Common myeloid progenitor, CD34-positive (primary cell): Measurements from ENCODE around the gene KPNA4.
"Not testable (repeated sequence)": the region's sequence is repeated elsewhere in the genome, so short reads cannot be mapped to it uniquely, and the experiment has no call there.

Experiments
- CTCF ChIA-PET: fragments of 350-600 bp; sonication (Branson Sonifier 250); formaldehyde crosslinking; loops from one replicate; lab custom pipeline; 2021; ENCODE audit warnings: antibody characterized with exemption; lab: Charles Lee
- POLR2A ChIA-PET: fragments of 350-600 bp; sonication (Branson Sonifier 250); formaldehyde crosslinking; loops from one replicate; lab custom pipeline; 2021; ENCODE audit warnings: antibody characterized with exemption; lab: Charles Lee
- DNase-seq, 3 donors: peaks; one replicate each; pipeline versions ENCODE4 v3.0.0 to v3.0.0-alpha.2; 2013
- H3K27ac ChIP-seq, 2 experiments: 1 replicate in 1 of 2; 2 replicates in 1 of 2; pipeline ENCODE4 v1.7.0; 2013; ENCODE audit warnings: inconsistent platforms in 2 of 2, low read length in 2 of 2, mild to moderate bottlenecking in 2 of 2, low read depth in 1 of 2, moderate library complexity in 1 of 2; ENCODE audit not compliant: severe bottlenecking in 2 of 2, insufficient read depth in 1 of 2, poor library complexity in 1 of 2
- H3K27me3 ChIP-seq, 5 experiments: replicated peaks in 2 of 5; 1 replicate in 3 of 5; 2 replicates in 2 of 5; pipeline versions ENCODE4 v1.6.1 to v1.7.0; 2013; ENCODE audit warnings: low read length in 4 of 5, mild to moderate bottlenecking in 2 of 5, moderate library complexity in 2 of 5, inconsistent platforms in 1 of 5; ENCODE audit not compliant: insufficient read depth in 5 of 5, control insufficient read depth in 4 of 5
- H3K36me3 ChIP-seq, 4 experiments: 1 replicate in 2 of 4; 2 replicates in 2 of 4; pipeline versions ENCODE4 v1.6.1 to v1.7.0; 2013; ENCODE audit warnings: low read length in 3 of 4, control low read depth in 1 of 4, mild to moderate bottlenecking in 1 of 4; ENCODE audit not compliant: control insufficient read depth in 4 of 4, insufficient read depth in 4 of 4
- H3K4me1 ChIP-seq, 4 experiments: 1 replicate in 3 of 4; 2 replicates in 1 of 4; pipeline versions ENCODE4 v1.6.1 to v1.7.1; 2013; ENCODE audit warnings: low read length in 3 of 4, mild to moderate bottlenecking in 3 of 4, control low read depth in 1 of 4, inconsistent platforms in 1 of 4, moderate library complexity in 1 of 4; ENCODE audit not compliant: control insufficient read depth in 4 of 4, insufficient read depth in 4 of 4; ENCODE audit errors: control extremely low read depth in 1 of 4
- H3K4me3 ChIP-seq, 7 experiments: 1 replicate in 4 of 7; 2 replicates in 3 of 7; pipeline versions ENCODE4 v1.5.1 to v1.7.0; 2013; ENCODE audit warnings: mild to moderate bottlenecking in 7 of 7, low read length in 6 of 7, moderate library complexity in 6 of 7, inconsistent platforms in 2 of 7, low read depth in 2 of 7, control low read depth in 1 of 7; ENCODE audit not compliant: insufficient read depth in 4 of 7, control insufficient read depth in 1 of 7; ENCODE audit errors: extremely low read depth in 1 of 7
- H3K9me3 ChIP-seq, 5 experiments: 1 replicate in 4 of 5; 2 replicates in 1 of 5; pipeline versions ENCODE4 v1.6.1 to v1.7.1; 2013; ENCODE audit warnings: low read length in 4 of 5, mild to moderate bottlenecking in 2 of 5, inconsistent platforms in 1 of 5, low read depth in 1 of 5, moderate library complexity in 1 of 5; ENCODE audit not compliant: control insufficient read depth in 4 of 5, insufficient read depth in 2 of 5; ENCODE audit errors: control extremely low read depth in 1 of 5
- WGBS: methylation state at CpG from one replicate; pipeline ENCODE4 v1.1.5; 2013; ENCODE audit not compliant: insufficient coverage; 5-methylcytosine and 5-hydroxymethylcytosine counted together

Gene KPNA4

GRCh38 chr3:160605315-160605714, 39.9 kb upstream of the KPNA4 start:
- Histone ChIP-seq H3K4me3 (no peak overlapping the region), H3K36me3 (no peaks in the 10 kb centered on the region), H3K27ac (no peak overlapping the region), H3K9me3 (no peaks in the 10 kb centered on the region), H3K27me3 (no peaks in the 10 kb centered on the region), H3K4me1 (no peaks in the 10 kb centered on the region)
- ChIA-PET CTCF (no interaction called here), POLR2A (no interaction called here)
- DNase-seq: no peak

GRCh38 chr3:160603845-160604244, 38.5 kb upstream of the KPNA4 start:
- H3K27me3 ChIP-seq, H3K4me3 ChIP-seq, H3K9me3 ChIP-seq, H3K4me1 ChIP-seq, POLR2A ChIA-PET, DNase-seq, H3K27ac ChIP-seq, H3K36me3 ChIP-seq: not testable (repeated sequence)
- CTCF ChIA-PET: interaction anchor here (0.8 kb wide), 1 partner anchor 35 kb away, joined by 3 read pairs; no protein-coding TSS in a partner anchor
- no CpG with 5 or more reads among the region's 3 CpGs for WGBS

DNA sequence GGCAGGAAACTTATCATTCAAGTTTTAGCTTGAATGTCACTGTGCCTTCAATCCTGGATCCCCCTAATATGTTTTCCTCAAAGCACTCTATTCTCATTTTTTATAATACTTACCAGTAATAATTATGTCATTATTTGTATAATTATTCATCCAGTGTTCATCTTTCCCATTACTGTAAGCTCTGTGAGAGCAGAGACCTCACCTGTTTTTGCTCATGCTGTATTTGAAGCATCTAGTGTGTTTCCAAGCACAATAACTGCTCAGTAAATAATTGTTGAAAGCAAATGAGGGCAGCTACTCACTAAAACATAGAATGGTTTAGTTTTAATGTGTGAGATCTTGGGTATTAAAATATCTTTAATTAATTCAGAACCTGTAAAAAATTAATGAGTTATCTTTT, 36.9 kb upstream of the KPNA4 start:
- no peaks in the 10 kb centered on the region for H3K9me3 ChIP-seq
- CTCF ChIA-PET: no interaction called here
- H3K27me3 ChIP-seq: no peaks in the 10 kb centered on the region
- no peaks in the 10 kb centered on the region for H3K36me3 ChIP-seq
- DNase-seq: no peak
- no peak overlapping the region for H3K4me3 ChIP-seq
- no peak overlapping the region for H3K27ac ChIP-seq
- no peaks in the 10 kb centered on the region for H3K4me1 ChIP-seq
- POLR2A ChIA-PET: no interaction called here

GRCh38 chr3:160601288-160601687, 35.9 kb upstream of the KPNA4 start:
- Histone ChIP-seq H3K4me1 (no peaks in the 10 kb centered on the region), H3K9me3 (no peaks in the 10 kb centered on the region), H3K27ac (no peak overlapping the region), H3K4me3 (no peak overlapping the region), H3K27me3 (no peaks in the 10 kb centered on the region), H3K36me3 (no peaks in the 10 kb centered on the region)
- CTCF ChIA-PET: no interaction called here
- no peak for DNase-seq
- WGBS: no CpG with 5 or more reads among the region's 1 CpG
- POLR2A ChIA-PET: no interaction called here

DNA sequence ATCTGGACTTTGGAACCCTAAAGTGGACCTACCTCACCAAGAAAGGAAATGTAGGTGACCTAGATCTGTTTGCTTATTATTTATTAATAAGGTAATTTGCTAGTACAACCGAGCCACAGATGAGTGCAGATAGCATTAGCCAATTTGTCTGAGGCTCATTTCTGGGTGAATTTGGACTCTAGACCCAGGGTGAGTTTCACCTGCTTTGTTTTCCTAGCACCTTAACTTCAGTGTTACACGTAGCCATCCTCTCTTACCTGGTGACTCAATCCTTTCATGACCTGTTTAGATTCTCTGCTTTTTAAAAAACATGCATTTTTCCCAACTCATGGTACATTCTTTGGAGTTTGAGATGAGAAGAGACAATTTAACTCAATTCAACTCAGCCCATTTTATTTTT, 33.5 kb upstream of the KPNA4 start:
- no CpG with 5 or more reads among the region's 2 CpGs for WGBS
- Histone ChIP-seq H3K27ac (no peak overlapping the region), H3K4me3 (no peak overlapping the region), H3K27me3 (no peaks in the 10 kb centered on the region), H3K36me3 (no peaks in the 10 kb centered on the region), H3K4me1 (no peaks in the 10 kb centered on the region), H3K9me3 (no peaks in the 10 kb centered on the region)
- no peak for DNase-seq
- ChIA-PET POLR2A (no interaction called here), CTCF (interaction anchor here (1.0 kb wide), 1 partner anchor 102 kb away, joined by 3 read pairs; no protein-coding TSS in a partner anchor)

DNA sequence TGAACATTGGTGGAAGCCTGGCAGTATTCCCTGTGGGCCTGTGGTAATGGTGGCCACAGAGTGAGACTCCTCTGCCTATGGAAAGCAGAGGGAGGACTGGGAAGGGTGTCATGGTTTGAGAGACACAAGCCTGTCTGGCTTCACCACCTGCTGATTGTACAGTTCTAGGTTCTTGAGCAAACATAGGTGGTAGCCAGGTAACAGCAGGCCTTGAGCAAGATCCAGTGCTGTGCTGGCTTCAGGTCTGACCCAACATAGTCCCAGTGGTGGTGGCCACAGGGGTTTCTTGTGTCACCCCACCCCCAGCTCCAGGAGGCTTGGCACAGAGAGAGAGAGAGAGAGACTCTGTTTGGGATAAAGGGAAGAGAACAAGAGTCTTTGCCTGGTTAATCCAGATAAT, 22.7 kb upstream of the KPNA4 start:
- Histone ChIP-seq H3K9me3 (peaks cover 0 to 38% (median 8%) of the 10 kb centered on the region in 5 experiments), H3K27me3 (no peaks in the 10 kb centered on the region), H3K4me1 (no peaks in the 10 kb centered on the region), H3K36me3 (no peaks in the 10 kb centered on the region), H3K27ac (no peak overlapping the region), H3K4me3 (no peak overlapping the region)
- no peak for DNase-seq
- ChIA-PET POLR2A (no interaction called here), CTCF (no interaction called here)

- H3K4me1 ChIP-seq: no peaks in the 10 kb centered on the region
- POLR2A ChIA-PET: no interaction called here
- DNase-seq: no peak
- H3K36me3 ChIP-seq: no peaks in the 10 kb centered on the region
- no peaks in the 10 kb centered on the region for H3K27me3 ChIP-seq
- no peak overlapping the region for H3K27ac ChIP-seq
- H3K9me3 ChIP-seq: peaks cover 0 to 38% (median 8%) of the 10 kb centered on the region in 5 experiments
- no CpG with 5 or more reads among the region's 1 CpG for WGBS
- CTCF ChIA-PET: no interaction called here
- no peak overlapping the region for H3K4me3 ChIP-seq
These were observed 21.7 kb upstream of the KPNA4 start for GRCh38 chr3:160587105-160587504.
